Measurements from ENCODE around the gene GABARAP.

- TF ChIP-seq CTCF (IDR thresholded peaks at IDR 0.05; ENCODE audit: low read length) (no peak), EZH2 (IDR thresholded peaks at IDR 0.05; ENCODE audit: borderline replicate concordance, low read length) (no peak)
Measured at GRCh38 chr17:7203391-7203790, 38.9 kb downstream of the GABARAP start.

Data from OCI-LY1 (cell line).